HG03060 (cell line): ENCODE data around the gene CDCA7.
"Not testable (repeated sequence)": the region's sequence is repeated elsewhere in the genome, so short reads cannot be mapped to it uniquely, and the experiment has no call there.

Experiments
- ATAC-seq: cut with Tn5 transposase; IDR thresholded peaks from one replicate; pipeline ENCODE4 v1.9.1; 2021; ENCODE audit warnings: low read depth, moderate number of reproducible peaks; ENCODE audit not compliant: unreplicated experiment

The CDCA7 gene

GRCh38 chr2:173354582-173355131 lies at the start of gene CDCA7:
TSS of gene CDCA7 (plus strand) at chr2:173354872. CDS start at chr2:173354964, 92 bp downstream.
- ATAC-seq, result peak; percentile 17

- ATAC-seq, result no peak
These were observed 49.4 kb upstream of the CDCA7 start for GRCh38 chr2:173305303-173305702.

GRCh38 chr2:173307293-173307692 lies 47.4 kb upstream of the CDCA7 start:
- peak; percentile 72 for ATAC-seq

GRCh38 chr2:173309370-173309769 lies 45.3 kb upstream of the CDCA7 start:
- ATAC-seq, result not testable (repeated sequence)

GRCh38 chr2:173311844-173312606 lies 42.6 kb upstream of the CDCA7 start:
- no peak for ATAC-seq

- no peak for ATAC-seq
These were observed 31.3 kb upstream of the CDCA7 start for GRCh38 chr2:173323371-173323770.

- no peak for ATAC-seq
These were observed 27.9 kb upstream of the CDCA7 start for GRCh38 chr2:173326806-173327205.

- ATAC-seq, result no peak
These were observed 27.3 kb upstream of the CDCA7 start for GRCh38 chr2:173327421-173327820.

GRCh38 chr2:173333003-173333402 lies 21.7 kb upstream of the CDCA7 start:
- ATAC-seq, result not testable (repeated sequence)

GRCh38 chr2:173339807-173340206 lies 14.9 kb upstream of the CDCA7 start:
- no peak for ATAC-seq

GRCh38 chr2:173343921-173344320 lies 10.8 kb upstream of the CDCA7 start:
- ATAC-seq, result no peak

GRCh38 chr2:173346035-173346434 lies 8.6 kb upstream of the CDCA7 start:
- ATAC-seq, result no peak

GRCh38 chr2:173347305-173348168 lies 7.1 kb upstream of the CDCA7 start:
- peak; percentile 71 for ATAC-seq

GRCh38 chr2:173349287-173349686 lies 5.4 kb upstream of the CDCA7 start:
- ATAC-seq, result no peak

GRCh38 chr2:173350383-173350782 lies 4.3 kb upstream of the CDCA7 start:
- ATAC-seq, result no peak

- no peak for ATAC-seq
These were observed 2.8 kb upstream of the CDCA7 start for GRCh38 chr2:173351879-173352278.

- no peak for ATAC-seq
These were observed 1.1 kb upstream of the CDCA7 start for GRCh38 chr2:173353556-173353955.

GRCh38 chr2:173354073-173354581 lies 545 bp upstream of the CDCA7 start:
- peak; percentile 51 for ATAC-seq

GRCh38 chr2:173355132-173355865 lies 627 bp downstream of the CDCA7 start:
- ATAC-seq, result no peak

- no peak for ATAC-seq
These were observed 1.3 kb downstream of the CDCA7 start for GRCh38 chr2:173355866-173356508.
